H1 (cell line): ENCODE data around the gene ARFGEF3. TPM values are rescaled to one million over a fixed set of nuclear protein-coding genes. Genes with fewer than 3 reads are reported as not detected.

Source experiments
- ATF2 ChIP-seq: IDR thresholded peaks from 2 replicates; pipeline ENCODE4 v1.6.1; 2012; ENCODE audit warnings: low read length, inconsistent platforms
- CHD7 ChIP-seq: fragments of 300-600 bp; sonication (generic); IDR thresholded peaks from 2 replicates; pipeline ENCODE4 v1.7.1; 2012; ENCODE audit warnings: low read length, moderate library complexity, mild to moderate bottlenecking, inconsistent platforms; ENCODE audit not compliant: insufficient replicate concordance
- E2F6 ChIP-seq: IDR thresholded peaks from 2 replicates; pipeline ENCODE4 v1.6.1; 2012; ENCODE audit warnings: inconsistent platforms
- FOSL1 ChIP-seq: IDR thresholded peaks from 2 replicates; pipeline ENCODE4 v1.6.1; 2011; ENCODE audit warnings: mild to moderate bottlenecking, low read depth, low read length, moderate library complexity; ENCODE audit not compliant: insufficient read depth
- GABPA ChIP-seq: IDR thresholded peaks from 2 replicates; pipeline ENCODE4 v1.6.1; 2011; ENCODE audit warnings: mild to moderate bottlenecking, low read length, moderate library complexity, borderline replicate concordance; ENCODE audit not compliant: insufficient read depth
- KDM4A ChIP-seq: IDR thresholded peaks from one replicate; pipeline ENCODE4 v1.7.1; 2012; ENCODE audit warnings: low read depth, mild to moderate bottlenecking, moderate library complexity, low read length, inconsistent platforms; ENCODE audit not compliant: severe bottlenecking
- KDM5A ChIP-seq: fragments of 200-600 bp; IDR thresholded peaks from 2 replicates; pipeline ENCODE4 v1.7.1; 2012; ENCODE audit warnings: mild to moderate bottlenecking, low read length, inconsistent platforms, mixed read lengths
- MAFK ChIP-seq: IDR thresholded peaks from 2 replicates; pipeline ENCODE4 v1.6.1; 2012; ENCODE audit warnings: low read depth, mild to moderate bottlenecking, improper control_type of control experiment, low read length
- RBBP5 ChIP-seq: IDR thresholded peaks from 2 replicates; pipeline ENCODE4 v1.7.1; 2012; ENCODE audit warnings: low read depth, mild to moderate bottlenecking, inconsistent platforms, low read length, moderate library complexity, borderline replicate concordance
- polyA plus RNA-seq, 7 experiments: library from polyadenylated mRNA; depleted of rRNA in 3 of 7; stranded (reverse) in 5 of 7; unstranded in 2 of 7; fragments of >200 nt in 5 of 7; fragments of 200-250 nt in 2 of 7; gene quantifications; 1 replicate in 5 of 7; 2 replicates in 1 of 7; 4 replicates in 1 of 7; pipeline versions ENCODE4 v1.2.1 to v1.2.3, GENCODE V29; 2011 to 2013; ENCODE audit warnings: missing spikeins in 2 of 7, mixed read lengths in 2 of 7
- total RNA-seq: library from RNA; stranded (reverse); fragmentation: NEBNext Ultra II Directional; extraction: Animal tissue kit (Norgen Biotek cat#: 25700); gene quantifications from 2 replicates; pipeline ENCODE4 v1.2.1, GENCODE V29; 2021

Gene ARFGEF3
- total and polyA plus RNA-seq, 2 of the 8 experiments (the other 6 are each of a cell fraction or from before 2014, with no cell fraction given): 5.8 to 23.2 TPM

- no peak for TF ChIP-seq CHD7
- TF ChIP-seq GABPA: no peak
- TF ChIP-seq E2F6: no peak
- no peak for TF ChIP-seq KDM4A
- no peak for TF ChIP-seq ATF2
- no peak for TF ChIP-seq KDM5A
- TF ChIP-seq MAFK: no peak
- no peak for TF ChIP-seq FOSL1
- no peak for TF ChIP-seq RBBP5
Measured at GRCh38 chr6:138248011-138248410, 86.3 kb downstream of the ARFGEF3 start (continued).
